ENCODE measurements around the gene GPC6. TPM values are rescaled to one million over a fixed set of nuclear protein-coding genes. Genes with fewer than 3 reads are reported as not detected.

GPC6 gene
- total RNA-seq, 1 donor from 2014 or later: 63.0 TPM

GRCh38 chr13:94384231-94384905, 1157.8 kb downstream of the GPC6 start:
- Mint-ChIP-seq H3K27ac (ENCODE audit: unreplicated experiment) (no peak overlapping the region), H3K27me3 (ENCODE audit: low read depth, unreplicated experiment) (no peaks in the 10 kb centered on the region), H3K9me3 (ENCODE audit: unreplicated experiment) (no peaks in the 10 kb centered on the region), H3K4me1 (ENCODE audit: low read depth, unreplicated experiment) (no peaks in the 10 kb centered on the region), H3K36me3 (ENCODE audit: low read depth, unreplicated experiment) (no peaks in the 10 kb centered on the region), H3K4me3 (ENCODE audit: unreplicated experiment) (no peak overlapping the region)
- Histone ChIP-seq H3K36me3 (ENCODE audit: insufficient read depth, low read length) (no peaks in the 10 kb centered on the region), H3K4me3 (ENCODE audit: insufficient read depth, low read depth, low read length) (no peak overlapping the region), H3K4me2 (ENCODE audit: low read length) (no peak overlapping the region), H3K27me3 (ENCODE audit: insufficient read depth, low read length) (no peaks in the 10 kb centered on the region), H3K9ac (ENCODE audit: low read length) (no peak overlapping the region), H3K9me3 (ENCODE audit: insufficient read depth, low read depth, low read length) (no peaks in the 10 kb centered on the region), H4K20me1 (ENCODE audit: insufficient read depth, low read length) (no peaks in the 10 kb centered on the region), H3K27ac (ENCODE audit: low read depth, low read length) (no peak overlapping the region), H3K79me2 (ENCODE audit: insufficient read depth, low read length) (no peaks in the 10 kb centered on the region), H3K4me1 (ENCODE audit: insufficient read depth, low read length) (no peaks in the 10 kb centered on the region), H2AFZ (ENCODE audit: low read depth, low read length) (no peak overlapping the region)
- no peak for FAIRE-seq
- DNase-seq (ENCODE audit: low read depth): no peak
- TF ChIP-seq, protein P1, sequence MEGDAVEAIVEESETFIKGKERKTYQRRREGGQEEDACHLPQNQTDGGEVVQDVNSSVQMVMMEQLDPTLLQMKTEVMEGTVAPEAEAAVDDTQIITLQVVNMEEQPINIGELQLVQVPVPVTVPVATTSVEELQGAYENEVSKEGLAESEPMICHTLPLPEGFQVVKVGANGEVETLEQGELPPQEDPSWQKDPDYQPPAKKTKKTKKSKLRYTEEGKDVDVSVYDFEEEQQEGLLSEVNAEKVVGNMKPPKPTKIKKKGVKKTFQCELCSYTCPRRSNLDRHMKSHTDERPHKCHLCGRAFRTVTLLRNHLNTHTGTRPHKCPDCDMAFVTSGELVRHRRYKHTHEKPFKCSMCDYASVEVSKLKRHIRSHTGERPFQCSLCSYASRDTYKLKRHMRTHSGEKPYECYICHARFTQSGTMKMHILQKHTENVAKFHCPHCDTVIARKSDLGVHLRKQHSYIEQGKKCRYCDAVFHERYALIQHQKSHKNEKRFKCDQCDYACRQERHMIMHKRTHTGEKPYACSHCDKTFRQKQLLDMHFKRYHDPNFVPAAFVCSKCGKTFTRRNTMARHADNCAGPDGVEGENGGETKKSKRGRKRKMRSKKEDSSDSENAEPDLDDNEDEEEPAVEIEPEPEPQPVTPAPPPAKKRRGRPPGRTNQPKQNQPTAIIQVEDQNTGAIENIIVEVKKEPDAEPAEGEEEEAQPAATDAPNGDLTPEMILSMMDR (IDR thresholded peaks at IDR 0.05; ENCODE audit: insufficient read depth, low read depth, low read length): no peak
- TF ChIP-seq EZH2 (IDR thresholded peaks at IDR 0.05; ENCODE audit: insufficient read depth, low read length): no peak

- Mint-ChIP-seq H3K36me3 (ENCODE audit: low read depth, unreplicated experiment) (no peaks in the 10 kb centered on the region), H3K4me3 (ENCODE audit: unreplicated experiment) (no peak overlapping the region), H3K4me1 (ENCODE audit: low read depth, unreplicated experiment) (peaks cover 4% of the 10 kb centered on the region), H3K27me3 (ENCODE audit: low read depth, unreplicated experiment) (no peaks in the 10 kb centered on the region), H3K9me3 (ENCODE audit: unreplicated experiment) (no peaks in the 10 kb centered on the region), H3K27ac (ENCODE audit: unreplicated experiment) (no peak overlapping the region)
- H3K4me2 ChIP-seq (ENCODE audit: low read length): no peak overlapping the region
- H3K27me3 ChIP-seq (ENCODE audit: insufficient read depth, low read length): no peaks in the 10 kb centered on the region
- no peaks in the 10 kb centered on the region for H3K79me2 ChIP-seq (ENCODE audit: insufficient read depth, low read length)
- no peaks in the 10 kb centered on the region for H3K9me3 ChIP-seq (ENCODE audit: insufficient read depth, low read depth, low read length)
- H3K36me3 ChIP-seq (ENCODE audit: insufficient read depth, low read length): no peaks in the 10 kb centered on the region
- no peaks in the 10 kb centered on the region for H4K20me1 ChIP-seq (ENCODE audit: insufficient read depth, low read length)
- H3K4me3 ChIP-seq (ENCODE audit: insufficient read depth, low read depth, low read length): no peak overlapping the region
- H2AFZ ChIP-seq (ENCODE audit: low read depth, low read length): no peak overlapping the region
- no peak overlapping the region for H3K9ac ChIP-seq (ENCODE audit: low read length)
- FAIRE-seq: no peak
- TF ChIP-seq EZH2 (IDR thresholded peaks at IDR 0.05; ENCODE audit: insufficient read depth, low read length): no peak
- TF ChIP-seq, protein P1 (IDR thresholded peaks at IDR 0.05; ENCODE audit: insufficient read depth, low read depth, low read length): no peak
- H3K4me1 ChIP-seq (ENCODE audit: insufficient read depth, low read length): no peaks in the 10 kb centered on the region
- no peak for DNase-seq (ENCODE audit: low read depth)
- no peak overlapping the region for H3K27ac ChIP-seq (ENCODE audit: low read depth, low read length)
Measured at GRCh38 chr13:94387047-94387446, 1160.4 kb downstream of the GPC6 start.

- Mint-ChIP-seq H3K27me3 (ENCODE audit: low read depth, unreplicated experiment) (no peaks in the 10 kb centered on the region), H3K9me3 (ENCODE audit: unreplicated experiment) (no peaks in the 10 kb centered on the region), H3K27ac (ENCODE audit: unreplicated experiment) (no peak overlapping the region), H3K36me3 (ENCODE audit: low read depth, unreplicated experiment) (no peaks in the 10 kb centered on the region), H3K4me1 (ENCODE audit: low read depth, unreplicated experiment) (peaks cover 4% of the 10 kb centered on the region), H3K4me3 (ENCODE audit: unreplicated experiment) (no peak overlapping the region)
- no peak overlapping the region for H3K4me2 ChIP-seq (ENCODE audit: low read length)
- H3K27ac ChIP-seq (ENCODE audit: low read depth, low read length): no peak overlapping the region
- no peaks in the 10 kb centered on the region for H3K27me3 ChIP-seq (ENCODE audit: insufficient read depth, low read length)
- H3K4me1 ChIP-seq (ENCODE audit: insufficient read depth, low read length): no peaks in the 10 kb centered on the region
- no peak for TF ChIP-seq EZH2 (IDR thresholded peaks at IDR 0.05; ENCODE audit: insufficient read depth, low read length)
- TF ChIP-seq, protein P1 (IDR thresholded peaks at IDR 0.05; ENCODE audit: insufficient read depth, low read depth, low read length): no peak
- no peak overlapping the region for H3K4me3 ChIP-seq (ENCODE audit: insufficient read depth, low read depth, low read length)
- no peaks in the 10 kb centered on the region for H4K20me1 ChIP-seq (ENCODE audit: insufficient read depth, low read length)
- DNase-seq (ENCODE audit: low read depth): no peak
- no peaks in the 10 kb centered on the region for H3K79me2 ChIP-seq (ENCODE audit: insufficient read depth, low read length)
- H3K9me3 ChIP-seq (ENCODE audit: insufficient read depth, low read depth, low read length): no peaks in the 10 kb centered on the region
- no peak for FAIRE-seq
- no peaks in the 10 kb centered on the region for H3K36me3 ChIP-seq (ENCODE audit: insufficient read depth, low read length)
- no peak overlapping the region for H3K9ac ChIP-seq (ENCODE audit: low read length)
- no peak overlapping the region for H2AFZ ChIP-seq (ENCODE audit: low read depth, low read length)
Measured at GRCh38 chr13:94389604-94390351, 1163.2 kb downstream of the GPC6 start.

All from astrocyte (in vitro differentiated cells and primary cell).